ENCODE measurements around the gene COL24A1. TPM values are rescaled to one million over a fixed set of nuclear protein-coding genes. Genes with fewer than 3 reads are reported as not detected.

COL24A1 gene
- total and polyA plus RNA-seq, 2 of the 13 experiments (the other 11 are each of a cell fraction or from before 2014, with no cell fraction given) = 0.04 to 0.13 TPM

DNA sequence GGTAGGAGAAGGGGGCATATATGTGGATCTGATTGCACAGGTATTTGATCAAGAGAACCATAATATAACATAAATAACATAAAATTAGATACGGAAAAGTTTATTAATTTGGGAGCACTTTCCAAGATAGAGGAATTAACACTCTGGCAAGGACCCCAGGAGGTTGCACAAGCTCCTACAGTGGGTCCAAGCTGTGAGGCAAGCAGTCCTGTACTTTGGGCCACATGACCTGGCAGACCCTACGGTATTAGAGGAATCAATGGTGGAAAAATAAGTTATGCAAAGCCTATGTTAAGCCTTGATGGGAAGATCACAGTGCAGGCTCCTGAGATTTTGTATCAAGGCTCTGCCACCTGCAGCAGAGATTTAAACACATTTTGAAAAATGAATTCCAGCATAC, 220.1 kb downstream of the COL24A1 start (continued):
- TF ChIP-seq, protein P1, sequence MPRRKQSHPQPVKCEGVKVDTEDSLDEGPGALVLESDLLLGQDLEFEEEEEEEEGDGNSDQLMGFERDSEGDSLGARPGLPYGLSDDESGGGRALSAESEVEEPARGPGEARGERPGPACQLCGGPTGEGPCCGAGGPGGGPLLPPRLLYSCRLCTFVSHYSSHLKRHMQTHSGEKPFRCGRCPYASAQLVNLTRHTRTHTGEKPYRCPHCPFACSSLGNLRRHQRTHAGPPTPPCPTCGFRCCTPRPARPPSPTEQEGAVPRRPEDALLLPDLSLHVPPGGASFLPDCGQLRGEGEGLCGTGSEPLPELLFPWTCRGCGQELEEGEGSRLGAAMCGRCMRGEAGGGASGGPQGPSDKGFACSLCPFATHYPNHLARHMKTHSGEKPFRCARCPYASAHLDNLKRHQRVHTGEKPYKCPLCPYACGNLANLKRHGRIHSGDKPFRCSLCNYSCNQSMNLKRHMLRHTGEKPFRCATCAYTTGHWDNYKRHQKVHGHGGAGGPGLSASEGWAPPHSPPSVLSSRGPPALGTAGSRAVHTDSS (CRISPR knock-in tag; conservative IDR thresholded peaks at IDR 0.05) = no peak

- CTCF ChIA-PET (ENCODE audit: low intra/inter-chr PET ratio, low total read pairs) = no interaction called here
- intact Hi-C loops (cut with micrococcal nuclease; ENCODE audit: unreplicated experiment) = no loop called here
These were observed 220.5 kb downstream of the COL24A1 start for GRCh38 chr1:85936057-85936456.

More at GRCh38 chr1:85936057-85936456, 220.5 kb downstream of the COL24A1 start:
- H4K20me1 ChIP-seq (ENCODE audit: insufficient read depth, low read length) = no peaks in the 10 kb centered on the region
- H3K9me3 ChIP-seq (ENCODE audit: low read length) = no peaks in the 10 kb centered on the region
- ATAC-seq (no peak), DNase-seq (ENCODE audit: low spot score) (no peak), FAIRE-seq (no peak)
- no peak overlapping the region for H3K4me2 ChIP-seq (ENCODE audit: low read depth, low read length)
- no peak overlapping the region for H3K4me3 ChIP-seq (replicated peaks in 1 of 3; ENCODE audit: insufficient read depth in 1 of 3, low read depth in 2 of 3, low read length in 3 of 3)
- H3K9ac ChIP-seq (ENCODE audit: insufficient read depth, low read depth, low read length) = no peak overlapping the region
- WGBS (ENCODE audit: low lambda C conversion rate) = no CpG with 5 or more reads among the region's 1 CpG
- H3K27me3 ChIP-seq (ENCODE audit: control insufficient read depth in 1 of 2, insufficient read depth in 2 of 2, low read length in 2 of 2) = no peaks in the 10 kb centered on the region
- H3K79me2 ChIP-seq (ENCODE audit: insufficient read depth, low read length) = no peaks in the 10 kb centered on the region
- POLR2A ChIA-PET = no interaction called here
- no peaks in the 10 kb centered on the region for H3K4me1 ChIP-seq (ENCODE audit: insufficient read depth, low read length)
- in situ Hi-C loops (cut with HindIII; ENCODE audit: extremely low pct_ligation_motif_present, low pct_unique_long_range_greater_than_20kb) = no loop called here
- TF ChIP-seq FOXA1 (IDR thresholded peaks at IDR 0.05) (no peak), FOXA1 (CRISPR knock-in tag; IDR thresholded peaks at IDR 0.05) (no peak), GATA4 (IDR thresholded peaks at IDR 0.05; ENCODE audit: borderline replicate concordance, low read depth) (no peak), ZBTB21 (CRISPR knock-in tag; IDR thresholded peaks at IDR 0.05) (no peak), THAP11 (CRISPR knock-in tag; IDR thresholded peaks at IDR 0.05) (no peak), CREB1 (IDR thresholded peaks at IDR 0.05) (no peak), CREB1 (CRISPR knock-in tag; IDR thresholded peaks at IDR 0.05) (no peak), GTF2F1 (IDR thresholded peaks at IDR 0.05; ENCODE audit: low read length) (no peak), ZNF362 (CRISPR knock-in tag; IDR thresholded peaks at IDR 0.05; ENCODE audit: borderline replicate concordance) (no peak), HNRNPK (IDR thresholded peaks at IDR 0.05; ENCODE audit: low read depth, low read length, poor library complexity, severe bottlenecking) (no peak)
- TF ChIP-seq, protein P2, sequence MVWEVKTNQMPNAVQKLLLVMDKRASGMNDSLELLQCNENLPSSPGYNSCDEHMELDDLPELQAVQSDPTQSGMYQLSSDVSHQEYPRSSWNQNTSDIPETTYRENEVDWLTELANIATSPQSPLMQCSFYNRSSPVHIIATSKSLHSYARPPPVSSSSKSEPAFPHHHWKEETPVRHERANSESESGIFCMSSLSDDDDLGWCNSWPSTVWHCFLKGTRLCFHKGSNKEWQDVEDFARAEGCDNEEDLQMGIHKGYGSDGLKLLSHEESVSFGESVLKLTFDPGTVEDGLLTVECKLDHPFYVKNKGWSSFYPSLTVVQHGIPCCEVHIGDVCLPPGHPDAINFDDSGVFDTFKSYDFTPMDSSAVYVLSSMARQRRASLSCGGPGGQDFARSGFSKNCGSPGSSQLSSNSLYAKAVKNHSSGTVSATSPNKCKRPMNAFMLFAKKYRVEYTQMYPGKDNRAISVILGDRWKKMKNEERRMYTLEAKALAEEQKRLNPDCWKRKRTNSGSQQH (CRISPR knock-in tag; IDR thresholded peaks at IDR 0.05; ENCODE audit: low read depth) = no peak
- TF ChIP-seq, protein P3, sequence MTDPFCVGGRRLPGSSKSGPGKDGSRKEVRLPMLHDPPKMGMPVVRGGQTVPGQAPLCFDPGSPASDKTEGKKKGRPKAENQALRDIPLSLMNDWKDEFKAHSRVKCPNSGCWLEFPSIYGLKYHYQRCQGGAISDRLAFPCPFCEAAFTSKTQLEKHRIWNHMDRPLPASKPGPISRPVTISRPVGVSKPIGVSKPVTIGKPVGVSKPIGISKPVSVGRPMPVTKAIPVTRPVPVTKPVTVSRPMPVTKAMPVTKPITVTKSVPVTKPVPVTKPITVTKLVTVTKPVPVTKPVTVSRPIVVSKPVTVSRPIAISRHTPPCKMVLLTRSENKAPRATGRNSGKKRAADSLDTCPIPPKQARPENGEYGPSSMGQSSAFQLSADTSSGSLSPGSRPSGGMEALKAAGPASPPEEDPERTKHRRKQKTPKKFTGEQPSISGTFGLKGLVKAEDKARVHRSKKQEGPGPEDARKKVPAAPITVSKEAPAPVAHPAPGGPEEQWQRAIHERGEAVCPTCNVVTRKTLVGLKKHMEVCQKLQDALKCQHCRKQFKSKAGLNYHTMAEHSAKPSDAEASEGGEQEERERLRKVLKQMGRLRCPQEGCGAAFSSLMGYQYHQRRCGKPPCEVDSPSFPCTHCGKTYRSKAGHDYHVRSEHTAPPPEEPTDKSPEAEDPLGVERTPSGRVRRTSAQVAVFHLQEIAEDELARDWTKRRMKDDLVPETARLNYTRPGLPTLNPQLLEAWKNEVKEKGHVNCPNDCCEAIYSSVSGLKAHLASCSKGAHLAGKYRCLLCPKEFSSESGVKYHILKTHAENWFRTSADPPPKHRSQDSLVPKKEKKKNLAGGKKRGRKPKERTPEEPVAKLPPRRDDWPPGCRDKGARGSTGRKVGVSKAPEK (CRISPR knock-in tag; IDR thresholded peaks at IDR 0.05; ENCODE audit: borderline replicate concordance) = no peak
- H3K27ac ChIP-seq (ENCODE audit: extremely low read length, insufficient read depth, low read length) = no peak overlapping the region
- H3K36me3 ChIP-seq (replicated peaks in 1 of 2; ENCODE audit: control insufficient read depth in 1 of 2, insufficient read depth in 2 of 2, low read length in 2 of 2) = no peaks in the 10 kb centered on the region
- no peak overlapping the region for H2AFZ ChIP-seq (ENCODE audit: low read length)
- BruUV-seq (replicated peaks) = no TSS peak
